Esophagus (tissue), 2 donors: ENCODE measurements around the gene KIAA0753. TPM values are rescaled to one million over a fixed set of nuclear protein-coding genes. Genes with fewer than 3 reads are reported as not detected.
A peak's percentile ranks its signal among the peaks of the same experiment; 100 is the strongest.

Experiments
- H3K27ac ChIP-seq, 2 donors: one replicate each; pipeline ENCODE4 v1.5.1; 2013; ENCODE audit warnings: low read depth in 2 of 2, mild to moderate bottlenecking in 2 of 2, inconsistent platforms in 1 of 2, low read length in 1 of 2, moderate library complexity in 1 of 2
- H3K27me3 ChIP-seq, 2 donors: one replicate each; pipeline ENCODE4 v1.6.1; 2013; ENCODE audit warnings: low read length in 2 of 2, control low read depth in 1 of 2, mild to moderate bottlenecking in 1 of 2; ENCODE audit not compliant: insufficient read depth in 2 of 2, control insufficient read depth in 1 of 2
- H3K36me3 ChIP-seq, 2 donors: one replicate each; pipeline ENCODE4 v1.6.1; 2013; ENCODE audit warnings: low read length in 1 of 2; ENCODE audit not compliant: control insufficient read depth in 2 of 2, insufficient read depth in 2 of 2
- H3K4me1 ChIP-seq, 2 donors: one replicate each; pipeline ENCODE4 v1.6.1; 2013; ENCODE audit warnings: low read length in 1 of 2; ENCODE audit not compliant: control insufficient read depth in 2 of 2, insufficient read depth in 2 of 2
- H3K4me3 ChIP-seq, 2 donors: one replicate each; pipeline ENCODE4 v1.5.1; 2013; ENCODE audit warnings: low read length in 2 of 2, mild to moderate bottlenecking in 2 of 2, low read depth in 1 of 2, moderate library complexity in 1 of 2
- H3K9me3 ChIP-seq, 2 donors: one replicate each; pipeline ENCODE4 v1.6.1; 2013; ENCODE audit warnings: mild to moderate bottlenecking in 2 of 2, low read depth in 1 of 2, low read length in 1 of 2, moderate library complexity in 1 of 2; ENCODE audit not compliant: control insufficient read depth in 2 of 2, insufficient read depth in 1 of 2
- WGBS, 2 donors: extraction: QIAGEN DNeasy Blood & Tissue Kit; methylation state at CpG; one replicate each; pipeline ENCODE4 v1.1.7; 2013; 5-methylcytosine and 5-hydroxymethylcytosine counted together
- polyA plus RNA-seq, 2 donors: library from polyadenylated mRNA; stranded (reverse); fragments of 200-250 nt; gene quantifications; one replicate each; pipeline ENCODE4 v1.2.3, GENCODE V29; 2013
- donor health status: healthy with polysubstance abuse.
- donor health status: Bipolar disorder and iron deficiency.

Gene KIAA0753
- polyA plus RNA-seq, 2 donors = 5.8 to 6.7 TPM

DNA sequence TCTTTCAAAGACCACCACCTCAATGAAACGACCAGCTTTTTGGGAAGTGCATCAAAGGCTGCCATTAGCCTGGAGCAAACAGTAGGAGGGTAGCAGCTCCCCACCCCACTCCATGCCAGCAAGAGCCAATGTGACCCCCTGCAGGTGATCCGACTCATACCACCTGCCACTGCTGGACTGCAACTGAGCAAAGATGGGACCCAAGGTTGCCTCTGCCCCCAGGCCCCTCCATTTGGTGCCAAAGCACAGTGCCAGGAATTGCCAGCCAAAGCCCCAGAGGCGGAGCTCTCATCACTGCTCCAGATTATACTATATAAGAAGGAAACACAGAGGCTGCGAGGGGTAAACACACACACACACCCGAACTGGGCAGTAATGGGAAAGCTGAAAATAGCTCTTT is 92.5 kb downstream of the KIAA0753 start:
- Histone ChIP-seq H3K4me1 (peaks cover 19 to 39% of the 10 kb centered on the region in 2 donors), H3K27me3 (no peaks in the 10 kb centered on the region), H3K4me3 (no peak overlapping the region), H3K9me3 (no peaks in the 10 kb centered on the region), H3K36me3 (no peaks in the 10 kb centered on the region), H3K27ac (peak overlapping the region in 1 of 2 donors; percentile 88)
- 34 to 48% methylated on average over 5 of the region's 5 CpGs for WGBS, 2 donors

DNA sequence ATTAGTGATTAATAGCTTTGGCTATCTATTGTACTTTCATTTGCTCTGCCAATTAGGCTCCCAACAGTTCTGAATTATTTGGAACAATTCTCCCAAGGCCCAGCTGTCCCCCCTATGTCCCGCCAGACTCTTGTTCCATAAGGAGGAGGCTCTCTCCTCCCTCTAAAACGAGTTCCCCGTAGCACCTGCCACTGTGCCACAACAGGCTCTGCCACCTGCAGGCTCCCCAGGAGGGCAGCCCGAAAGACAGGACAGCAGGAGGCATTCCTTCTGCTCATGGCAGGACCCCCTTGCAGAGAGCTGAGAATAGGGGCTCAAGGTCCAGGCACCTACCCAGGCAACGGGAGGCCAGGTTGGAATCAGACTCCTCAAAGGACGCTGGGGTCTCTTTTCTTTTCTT is 93.2 kb downstream of the KIAA0753 start:
- WGBS, 2 donors = 82 to 86% methylated on average over 6 of the region's 6 CpGs
- Histone ChIP-seq H3K4me1 (peaks cover 19 to 39% of the 10 kb centered on the region in 2 donors), H3K27ac (no peak overlapping the region)

DNA sequence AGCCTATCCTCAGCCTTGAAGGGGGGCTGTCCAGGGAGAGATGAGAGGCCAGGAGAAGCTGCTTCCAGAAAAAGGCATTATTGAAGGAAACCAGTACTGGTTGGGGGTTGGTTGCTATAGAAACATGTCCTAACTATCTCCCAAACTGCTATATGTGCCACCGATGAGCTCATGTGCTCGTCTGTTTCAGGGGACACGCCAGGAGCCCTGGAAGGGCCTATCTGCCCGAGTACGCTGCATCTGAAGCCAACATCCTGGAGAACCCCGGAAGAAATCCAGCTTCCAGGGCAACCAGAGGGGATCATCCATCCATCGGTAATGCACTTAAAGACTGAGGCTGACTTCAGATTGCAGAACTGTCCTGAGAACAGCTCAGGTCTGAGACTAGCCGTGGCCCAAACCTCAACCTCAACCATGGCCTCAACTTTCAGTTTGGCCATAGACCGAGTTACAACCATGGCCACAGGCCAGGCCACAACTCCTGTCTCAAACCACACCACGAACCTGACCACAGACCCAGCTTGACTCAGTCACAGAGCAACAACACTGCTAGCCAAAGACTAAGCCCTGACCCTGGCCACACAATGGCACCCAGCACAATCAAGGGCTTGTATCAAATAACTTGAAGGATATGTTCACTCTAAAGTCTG is 94.3 kb downstream of the KIAA0753 start:
- Histone ChIP-seq H3K4me1 (peaks cover 17 to 39% of the 10 kb centered on the region in 2 donors), H3K27ac (peak overlapping the region in 1 of 2 donors; percentile 40), H3K4me3 (no peak overlapping the region), H3K27me3 (no peaks in the 10 kb centered on the region), H3K36me3 (no peaks in the 10 kb centered on the region), H3K9me3 (no peaks in the 10 kb centered on the region)
- WGBS, 2 donors = 80 to 81% methylated on average over 10 of the region's 10 CpGs

More for the DNA sequence above, 93.2 kb downstream of the KIAA0753 start:
- H3K4me3 ChIP-seq = no peak overlapping the region
- no peaks in the 10 kb centered on the region for H3K27me3 ChIP-seq
- H3K9me3 ChIP-seq = no peaks in the 10 kb centered on the region
- H3K36me3 ChIP-seq = no peaks in the 10 kb centered on the region

GRCh38 chr17:6545291-6545690 is 95.2 kb downstream of the KIAA0753 start:
- no peaks in the 10 kb centered on the region for H3K36me3 ChIP-seq
- no peak overlapping the region for H3K4me3 ChIP-seq
- WGBS, 2 donors = 48 to 54% methylated on average over 8 of the region's 8 CpGs
- peak overlapping the region in 1 of 2 donors; percentile 40 for H3K27ac ChIP-seq
- no peaks in the 10 kb centered on the region for H3K9me3 ChIP-seq
- H3K4me1 ChIP-seq = peaks cover 13 to 33% of the 10 kb centered on the region in 2 donors
- no peaks in the 10 kb centered on the region for H3K27me3 ChIP-seq

GRCh38 chr17:6544011-6544370 is 96.5 kb downstream of the KIAA0753 start:
- Histone ChIP-seq H3K27ac (no peak overlapping the region), H3K4me3 (no peak overlapping the region), H3K36me3 (no peaks in the 10 kb centered on the region), H3K9me3 (no peaks in the 10 kb centered on the region), H3K27me3 (no peaks in the 10 kb centered on the region), H3K4me1 (peaks cover 9 to 24% of the 10 kb centered on the region in 2 donors)
- WGBS, 2 donors = 74 to 82% methylated on average over 5 of the region's 5 CpGs

DNA sequence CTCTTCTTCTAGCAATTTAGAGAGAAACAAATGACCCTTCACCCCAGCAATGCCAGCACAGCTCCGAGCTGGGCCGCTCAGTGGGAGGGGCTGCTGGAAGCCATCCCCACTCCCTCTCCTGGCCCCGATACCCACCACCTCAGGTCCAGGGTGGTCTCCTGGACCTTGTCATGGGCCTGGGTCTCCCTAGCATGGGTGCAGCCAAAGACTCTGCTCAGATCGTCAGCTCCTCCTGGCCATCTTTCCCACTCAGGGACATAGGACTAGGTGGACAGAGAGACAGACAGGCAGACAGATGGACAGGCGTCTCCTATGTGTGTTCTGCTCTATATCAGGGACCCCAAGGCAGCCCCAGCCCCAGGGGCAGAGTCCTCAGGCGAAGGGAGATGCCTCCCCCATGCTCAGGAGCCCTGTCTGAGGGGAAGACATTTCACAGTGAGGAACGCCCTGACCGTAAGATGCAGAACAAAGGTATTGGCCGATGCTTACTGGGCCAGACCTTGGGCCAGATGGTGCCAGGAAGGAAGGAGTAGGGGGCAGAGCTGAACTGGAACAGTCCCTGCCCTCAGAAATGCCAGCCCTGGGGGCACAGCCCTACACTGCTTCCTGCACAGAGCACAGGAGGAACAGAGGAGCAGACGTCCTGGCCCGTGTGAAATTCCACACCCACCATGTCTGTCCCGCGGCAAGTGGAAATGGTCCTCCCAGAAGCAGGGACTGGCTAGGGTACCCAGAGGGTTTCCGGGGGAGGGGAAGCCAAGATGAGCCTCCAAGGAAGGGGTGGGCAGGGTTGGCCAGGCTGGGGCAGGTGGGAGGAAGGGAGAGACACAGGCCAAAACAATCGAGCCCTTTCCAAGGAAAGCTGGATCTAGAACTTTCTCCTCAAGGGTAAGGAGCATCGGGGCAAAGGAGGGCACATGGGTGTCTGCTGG is 97.2 kb downstream of the KIAA0753 start:
- H3K27me3 ChIP-seq = no peaks in the 10 kb centered on the region
- H3K4me3 ChIP-seq = no peak overlapping the region
- 82 to 86% methylated on average over 16 of the region's 16 CpGs for WGBS, 2 donors
- H3K4me1 ChIP-seq = peaks cover 6 to 17% of the 10 kb centered on the region in 2 donors
- no peaks in the 10 kb centered on the region for H3K36me3 ChIP-seq
- no peaks in the 10 kb centered on the region for H3K9me3 ChIP-seq
- no peak overlapping the region for H3K27ac ChIP-seq

DNA sequence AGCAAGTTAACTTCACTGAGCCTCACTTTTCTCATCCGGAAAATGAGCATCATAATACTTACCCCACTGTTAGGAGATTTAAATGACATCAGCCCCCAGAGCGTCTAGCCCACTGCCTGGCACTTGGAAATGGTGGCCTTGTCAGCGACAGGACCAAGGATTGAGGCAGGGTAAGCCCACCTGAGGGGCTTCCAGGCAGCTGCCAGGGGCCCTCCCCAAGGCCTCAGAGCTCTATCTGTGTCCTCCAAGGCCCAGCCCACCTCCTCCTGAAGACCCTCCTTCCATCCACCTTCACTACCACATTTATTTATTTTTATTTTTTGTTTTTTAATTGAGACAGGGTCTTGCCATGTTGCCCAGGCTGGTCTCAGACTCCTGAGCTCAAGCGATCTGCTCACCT is 97.9 kb downstream of the KIAA0753 start:
- WGBS, 2 donors = 92 to 93% methylated on average over 4 of the region's 4 CpGs
- Histone ChIP-seq H3K4me1 (peaks cover 2 to 13% of the 10 kb centered on the region in 2 donors), H3K27me3 (no peaks in the 10 kb centered on the region), H3K9me3 (no peaks in the 10 kb centered on the region), H3K4me3 (no peak overlapping the region), H3K36me3 (peaks cover under 1 to 7% of the 10 kb centered on the region in 2 donors), H3K27ac (no peak overlapping the region)

DNA sequence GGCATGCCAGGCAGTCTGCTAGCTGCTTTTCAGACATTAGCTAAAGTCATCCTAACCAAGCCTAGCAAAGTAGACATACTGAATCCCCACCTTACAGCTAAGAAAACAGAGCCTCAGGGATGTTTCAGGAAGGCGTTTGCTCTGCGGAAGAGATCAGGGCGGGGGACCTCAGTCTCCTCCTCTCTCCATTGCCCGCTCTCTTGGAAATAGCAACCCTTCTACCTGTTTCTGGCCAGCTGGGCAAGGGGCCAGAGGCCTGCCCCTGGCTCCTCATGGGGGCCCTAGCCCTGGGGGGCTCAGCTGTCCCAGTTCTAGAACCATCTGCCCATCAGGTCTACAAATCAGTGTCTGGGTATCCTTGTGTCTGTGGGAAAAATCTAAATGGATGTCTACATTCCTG is 98.6 kb downstream of the KIAA0753 start:
- H3K36me3 ChIP-seq = peaks cover 2 to 13% of the 10 kb centered on the region in 2 donors
- no peak overlapping the region for H3K4me3 ChIP-seq
- H3K9me3 ChIP-seq = no peaks in the 10 kb centered on the region
- WGBS, 2 donors = 86 to 88% methylated on average over 4 of the region's 4 CpGs
- no peak overlapping the region for H3K27ac ChIP-seq
- H3K4me1 ChIP-seq = peaks cover 0 to 13% of the 10 kb centered on the region in 2 donors
- no peaks in the 10 kb centered on the region for H3K27me3 ChIP-seq

GRCh38 chr17:6539871-6540270 is 100.6 kb downstream of the KIAA0753 start:
- peaks cover 0 to 4% of the 10 kb centered on the region in 2 donors for H3K4me1 ChIP-seq
- 74 to 75% methylated on average over 3 of the region's 3 CpGs for WGBS, 2 donors
- H3K4me3 ChIP-seq = no peak overlapping the region
- H3K27me3 ChIP-seq = no peaks in the 10 kb centered on the region
- H3K36me3 ChIP-seq = peaks cover 2 to 19% of the 10 kb centered on the region in 2 donors
- H3K27ac ChIP-seq = no peak overlapping the region
- no peaks in the 10 kb centered on the region for H3K9me3 ChIP-seq
